Suppressor macrophage treated with lipopolysaccharide for 1 hour (primary cell): ENCODE data around the gene HMBS.

Experiments used
- DNase-seq, 3 donors: peaks; one replicate each; pipeline ENCODE4 v3.0.0-alpha.2; 2020 to 2022

The HMBS gene

GRCh38 chr11:119077839-119078238 lies 6.8 kb upstream of the HMBS start:
- DNase-seq: no peak

- no peak for DNase-seq
Observed at GRCh38 chr11:119078675-119079420, 5.8 kb upstream of the HMBS start.

GRCh38 chr11:119081682-119082260 lies 2.9 kb upstream of the HMBS start:
- DNase-seq: peak; percentile 79 to 86 (median 81)

GRCh38 chr11:119085437-119085847 lies 761 bp downstream of the HMBS start:
- DNase-seq: peak in 2 of 3 donors; percentile 48 to 51

- DNase-seq: no peak
Observed at GRCh38 chr11:119087123-119087522, 2.4 kb downstream of the HMBS start.

- DNase-seq: no peak
Observed at GRCh38 chr11:119087747-119088241, 3.1 kb downstream of the HMBS start.

GRCh38 chr11:119088406-119088805 lies 3.7 kb downstream of the HMBS start:
- no peak for DNase-seq

GRCh38 chr11:119089319-119089718 lies 4.6 kb downstream of the HMBS start:
- DNase-seq: no peak

GRCh38 chr11:119091178-119091577 lies 6.5 kb downstream of the HMBS start:
- DNase-seq: no peak

- DNase-seq: no peak
Observed at GRCh38 chr11:119091966-119092879, 7.5 kb downstream of the HMBS start.

- no peak for DNase-seq
Observed at GRCh38 chr11:119092880-119093842, 8.5 kb downstream of the HMBS start.

GRCh38 chr11:119093942-119094815 lies 9.5 kb downstream of the HMBS start:
- peak in 2 of 3 donors; percentile 38 to 49 for DNase-seq

- peak; percentile 89 to 94 (median 90) for DNase-seq
Observed at GRCh38 chr11:119094816-119095065, 10.1 kb downstream of the HMBS start.

- peak; percentile 99 to 100 (median 100) for DNase-seq
Observed at GRCh38 chr11:119095066-119095880, 10.6 kb downstream of the HMBS start.

- no peak for DNase-seq
Observed at GRCh38 chr11:119099711-119100110, 15.0 kb downstream of the HMBS start.

- DNase-seq: peak; percentile 47 to 60 (median 53)
Observed at GRCh38 chr11:119100246-119100970, 15.7 kb downstream of the HMBS start.

- no peak for DNase-seq
Observed at GRCh38 chr11:119100994-119101758, 16.5 kb downstream of the HMBS start.

- peak; percentile 92 to 94 (median 94) for DNase-seq
Observed at GRCh38 chr11:119101759-119102423, 17.2 kb downstream of the HMBS start, which contains the start of gene DPAGT1. Gene DPAGT1 (minus strand): TSS chr11:119101853. CDS start chr11:119101655, 198 bp downstream.
